Neutrophil (primary cell): ENCODE measurements around the gene MT1HL1.
"Not testable (repeated sequence)": the region's sequence is repeated elsewhere in the genome, so short reads cannot be mapped to it uniquely, and the experiment has no call there.

ENCODE experiments used
- H3K27ac ChIP-seq: fragments of 200-600 bp; sonication (generic); 2 replicates; pipeline ENCODE4 v1.5.1; 2016; ENCODE audit warnings: mild to moderate bottlenecking, moderate library complexity
- H3K27me3 ChIP-seq: fragments of 200-600 bp; sonication (generic); 2 replicates; pipeline ENCODE4 v1.6.0; 2016; ENCODE audit warnings: mild to moderate bottlenecking
- H3K36me3 ChIP-seq: fragments of 200-600 bp; sonication (generic); 2 replicates; pipeline ENCODE4 v1.5.1; 2017
- H3K4me1 ChIP-seq, 2 experiments: fragments of 200-600 bp in 1 of 2; sonication (generic) in 1 of 2; 1 replicate in 1 of 2; 2 replicates in 1 of 2; pipeline versions ENCODE4 v1.5.1 to v1.6.1; 2013 to 2016; ENCODE audit warnings: low read depth in 1 of 2, low read length in 1 of 2, mild to moderate bottlenecking in 1 of 2, moderate library complexity in 1 of 2; ENCODE audit not compliant: control insufficient read depth in 1 of 2, insufficient read depth in 1 of 2
- H3K4me3 ChIP-seq, 2 experiments: fragments of 200-600 bp in 1 of 2; sonication (generic) in 1 of 2; 1 replicate in 1 of 2; 2 replicates in 1 of 2; pipeline ENCODE4 v1.5.1; 2013 to 2016; ENCODE audit warnings: low read depth in 1 of 2, low read length in 1 of 2, mild to moderate bottlenecking in 1 of 2, moderate library complexity in 1 of 2
- H3K9me3 ChIP-seq: fragments of 200-600 bp; sonication (generic); 2 replicates; pipeline ENCODE4 v1.5.1; 2016
- TF ChIP-seq, protein P1 (sequence below): fragments of 200-600 bp; sonication (generic); IDR thresholded peaks from 2 replicates; pipeline ENCODE4 v1.5.1; 2016; ENCODE audit warnings: antibody characterized with exemption

The MT1HL1 gene

DNA sequence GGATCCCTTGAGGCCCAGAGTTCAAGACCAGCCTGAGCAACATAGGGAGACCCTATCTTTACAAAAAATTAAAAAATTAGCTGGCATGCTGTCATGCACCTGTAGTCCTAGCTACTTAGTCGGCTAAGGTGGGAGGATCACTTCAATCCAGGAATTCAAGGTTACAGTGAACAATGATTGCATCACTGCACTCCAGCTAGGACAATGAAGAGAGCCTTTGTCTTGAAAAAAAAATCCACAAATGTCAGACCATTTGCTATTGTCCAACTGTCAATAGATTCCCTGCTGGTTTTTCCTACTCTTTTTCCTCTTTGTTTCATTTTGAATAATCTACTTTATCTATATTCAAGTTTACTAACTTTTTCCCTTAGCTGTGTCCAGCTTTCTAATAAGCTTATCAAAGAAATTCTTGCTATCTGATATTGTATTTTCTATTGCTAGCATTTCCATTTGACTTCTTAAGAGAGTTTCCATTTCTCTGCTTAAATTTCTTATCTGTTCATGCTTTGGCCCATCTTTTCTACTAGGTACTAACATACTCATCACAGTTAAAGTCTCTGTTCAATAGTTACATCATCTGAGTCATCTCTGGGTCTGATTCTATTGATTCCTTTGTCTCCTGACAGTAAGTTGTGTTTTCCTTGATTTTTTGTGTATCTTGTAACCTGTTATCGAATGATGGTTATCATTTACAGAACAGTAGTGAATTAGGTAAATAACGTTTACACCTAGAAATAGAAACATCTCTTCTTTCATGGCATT lies 14.8 kb downstream of the MT1HL1 start:
- Histone ChIP-seq H3K27ac (no peak overlapping the region), H3K4me3 (no peak overlapping the region), H3K27me3 (no peaks in the 10 kb centered on the region), H3K36me3 (no peaks in the 10 kb centered on the region), H3K9me3 (no peaks in the 10 kb centered on the region), H3K4me1 (no peaks in the 10 kb centered on the region)
- TF ChIP-seq, protein P1, sequence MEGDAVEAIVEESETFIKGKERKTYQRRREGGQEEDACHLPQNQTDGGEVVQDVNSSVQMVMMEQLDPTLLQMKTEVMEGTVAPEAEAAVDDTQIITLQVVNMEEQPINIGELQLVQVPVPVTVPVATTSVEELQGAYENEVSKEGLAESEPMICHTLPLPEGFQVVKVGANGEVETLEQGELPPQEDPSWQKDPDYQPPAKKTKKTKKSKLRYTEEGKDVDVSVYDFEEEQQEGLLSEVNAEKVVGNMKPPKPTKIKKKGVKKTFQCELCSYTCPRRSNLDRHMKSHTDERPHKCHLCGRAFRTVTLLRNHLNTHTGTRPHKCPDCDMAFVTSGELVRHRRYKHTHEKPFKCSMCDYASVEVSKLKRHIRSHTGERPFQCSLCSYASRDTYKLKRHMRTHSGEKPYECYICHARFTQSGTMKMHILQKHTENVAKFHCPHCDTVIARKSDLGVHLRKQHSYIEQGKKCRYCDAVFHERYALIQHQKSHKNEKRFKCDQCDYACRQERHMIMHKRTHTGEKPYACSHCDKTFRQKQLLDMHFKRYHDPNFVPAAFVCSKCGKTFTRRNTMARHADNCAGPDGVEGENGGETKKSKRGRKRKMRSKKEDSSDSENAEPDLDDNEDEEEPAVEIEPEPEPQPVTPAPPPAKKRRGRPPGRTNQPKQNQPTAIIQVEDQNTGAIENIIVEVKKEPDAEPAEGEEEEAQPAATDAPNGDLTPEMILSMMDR, result no peak

DNA sequence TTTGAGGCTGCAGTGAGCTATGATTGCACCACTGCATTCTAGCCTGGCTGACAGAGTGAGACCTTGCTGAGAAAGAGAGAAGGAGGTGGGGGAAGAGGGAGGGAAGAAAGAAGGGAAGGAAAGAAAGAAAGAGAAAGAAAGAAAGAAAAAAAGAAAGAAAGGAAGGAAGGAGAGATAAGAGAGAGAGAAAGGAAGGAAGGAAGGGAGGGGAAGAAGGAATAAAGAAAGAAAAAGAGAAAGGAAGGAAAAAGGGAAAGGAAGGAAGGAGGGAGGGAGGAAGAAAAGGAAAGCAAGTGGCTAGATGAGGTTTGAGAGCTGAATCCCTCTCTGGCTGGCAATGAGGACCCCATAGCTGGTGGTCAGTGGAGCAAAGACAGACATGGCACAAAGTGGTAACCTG lies 20.4 kb downstream of the MT1HL1 start:
- no peaks in the 10 kb centered on the region for H3K4me1 ChIP-seq
- H3K27me3 ChIP-seq, result no peaks in the 10 kb centered on the region
- no peaks in the 10 kb centered on the region for H3K36me3 ChIP-seq
- TF ChIP-seq, protein P1, result no peak
- no peak overlapping the region for H3K27ac ChIP-seq
- H3K9me3 ChIP-seq, result no peaks in the 10 kb centered on the region
- no peak overlapping the region for H3K4me3 ChIP-seq

DNA sequence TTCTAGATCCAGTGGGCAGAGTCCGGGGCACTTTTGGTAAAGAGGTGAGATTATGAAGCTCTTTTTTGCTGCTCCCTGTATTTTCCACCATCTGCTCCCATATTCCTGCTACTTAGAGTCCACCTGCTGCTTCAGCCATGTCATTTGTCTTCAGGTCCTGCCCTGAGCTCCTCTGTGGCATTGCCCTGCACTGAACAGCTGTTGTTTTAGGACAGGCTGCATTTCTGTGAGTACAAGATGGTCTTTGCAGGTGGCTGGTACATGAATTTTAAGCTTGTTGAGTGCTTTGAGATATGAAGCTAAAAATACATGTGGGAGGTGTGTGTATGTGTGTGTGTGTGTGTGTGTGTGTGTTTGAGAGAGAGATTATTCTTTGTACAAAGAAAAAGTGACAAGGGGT lies 21.9 kb downstream of the MT1HL1 start:
- Histone ChIP-seq H3K4me1 (no peaks in the 10 kb centered on the region), H3K27ac (no peak overlapping the region), H3K4me3 (no peak overlapping the region), H3K9me3 (no peaks in the 10 kb centered on the region), H3K36me3 (no peaks in the 10 kb centered on the region), H3K27me3 (no peaks in the 10 kb centered on the region)
- TF ChIP-seq, protein P1, result no peak

DNA sequence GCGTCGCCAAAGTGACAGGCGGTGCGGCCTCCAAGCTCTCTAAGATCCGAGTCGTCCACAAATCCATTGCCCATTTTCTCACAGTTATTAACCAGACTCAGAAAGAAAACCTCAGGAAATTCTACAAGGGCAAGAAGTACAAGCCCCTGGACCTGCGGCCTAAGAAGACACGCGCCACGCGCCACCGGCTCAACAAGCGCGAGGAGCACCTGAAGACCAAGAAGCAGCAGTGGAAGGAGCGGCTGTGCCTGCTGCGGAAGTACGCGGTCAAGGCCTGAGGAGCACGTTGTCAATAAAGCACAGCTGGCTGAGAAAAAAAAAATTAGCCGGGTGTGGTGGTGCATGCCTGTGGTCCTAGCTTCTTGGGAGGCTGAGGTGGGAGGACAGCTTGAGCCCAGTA lies 22.8 kb downstream of the MT1HL1 start:
- not testable (repeated sequence) for H3K4me1 ChIP-seq, H3K4me3 ChIP-seq, H3K27me3 ChIP-seq, H3K27ac ChIP-seq, H3K36me3 ChIP-seq, H3K9me3 ChIP-seq

DNA sequence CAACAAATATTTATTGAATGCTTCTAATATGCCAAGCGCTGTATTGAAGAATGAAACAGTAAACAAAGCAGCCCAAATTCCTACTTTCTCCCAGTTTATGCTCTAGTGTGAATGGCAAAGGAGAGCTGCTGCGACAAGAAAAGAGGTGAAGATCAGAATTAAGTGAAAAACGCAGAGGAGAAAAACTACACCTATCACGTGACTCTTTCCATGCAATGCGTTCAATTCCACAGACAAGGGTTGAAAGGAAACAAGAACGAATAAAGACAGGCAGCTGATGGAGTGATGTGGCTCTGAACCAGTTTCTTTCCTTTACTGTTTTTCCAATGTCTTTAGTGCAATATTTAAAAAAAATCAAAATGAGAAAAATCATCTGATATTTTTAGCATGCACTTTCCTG lies 23.6 kb downstream of the MT1HL1 start:
- H3K4me3 ChIP-seq, result no peak overlapping the region
- no peaks in the 10 kb centered on the region for H3K36me3 ChIP-seq
- H3K27ac ChIP-seq, result no peak overlapping the region
- no peaks in the 10 kb centered on the region for H3K27me3 ChIP-seq
- no peaks in the 10 kb centered on the region for H3K9me3 ChIP-seq
- TF ChIP-seq, protein P1, result no peak
- no peaks in the 10 kb centered on the region for H3K4me1 ChIP-seq

DNA sequence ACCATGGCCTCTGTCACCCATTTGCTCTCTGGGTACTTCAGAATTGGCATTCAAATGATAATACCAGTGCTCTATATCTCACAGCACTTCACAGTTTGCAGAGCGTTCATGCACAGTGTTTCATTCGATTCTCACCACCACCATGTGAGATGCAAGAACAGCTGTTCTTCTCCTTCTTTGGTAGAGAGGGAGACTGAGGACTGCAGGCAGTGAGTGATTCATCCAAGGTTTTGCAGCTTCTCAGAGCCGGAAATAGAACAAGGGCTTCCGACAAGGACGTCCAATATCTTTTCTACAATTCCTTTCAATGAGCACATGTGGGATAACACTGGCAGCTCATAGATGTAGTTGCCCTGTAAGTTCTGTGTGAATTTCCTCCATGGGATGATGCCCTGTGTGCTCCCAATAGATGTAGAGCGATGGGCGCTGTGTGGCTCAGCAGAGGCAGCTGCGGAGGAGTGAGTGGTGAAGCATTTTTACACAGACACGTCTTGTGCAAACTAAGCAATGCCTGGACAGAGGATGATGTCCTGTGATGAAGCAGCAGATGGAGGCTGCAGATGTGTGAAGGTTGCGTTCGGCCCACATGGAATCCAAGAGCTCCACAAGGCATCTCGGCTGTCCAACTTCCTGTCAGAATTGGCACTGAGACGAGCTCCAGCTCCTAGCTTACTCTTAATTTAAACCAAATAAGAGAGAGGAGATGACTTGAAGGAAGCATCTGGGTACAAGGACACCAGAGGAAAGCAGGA lies 24.9 kb downstream of the MT1HL1 start:
- Histone ChIP-seq H3K4me1 (no peaks in the 10 kb centered on the region), H3K36me3 (no peaks in the 10 kb centered on the region), H3K27me3 (no peaks in the 10 kb centered on the region), H3K27ac (no peak overlapping the region), H3K9me3 (no peaks in the 10 kb centered on the region), H3K4me3 (no peak overlapping the region)
- TF ChIP-seq, protein P1, result no peak
